ENCODE results near the gene OR5AS1.
"Not testable (repeated sequence)": the region's sequence is repeated elsewhere in the genome, so short reads cannot be mapped to it uniquely, and the experiment has no call there.

Gene OR5AS1

DNA sequence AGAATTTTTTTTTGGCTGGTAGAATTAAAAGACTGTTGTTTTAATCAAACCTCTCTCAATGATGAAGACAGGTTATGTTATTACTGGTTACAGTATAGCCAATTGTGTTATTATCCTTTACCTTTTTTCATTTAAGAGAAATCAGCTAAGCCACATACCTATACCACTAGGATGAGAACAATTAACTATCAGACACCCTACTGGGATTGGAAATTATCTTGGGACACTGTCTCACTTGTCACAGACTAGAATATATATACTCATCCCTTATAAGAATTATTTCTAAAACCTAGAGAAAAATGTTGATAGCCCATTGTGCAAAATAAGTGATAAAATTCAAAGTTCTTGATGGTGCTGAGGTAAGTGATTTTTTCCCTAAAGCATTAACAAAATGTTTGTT is at the start of gene OR5AS1:
Gene OR5AS1, plus strand, starts transcription at position 301 of the 400 bp plus-strand sequence. CDS start 2,765 bp downstream, outside the sequence.
- no peak for DNase-seq

DNA sequence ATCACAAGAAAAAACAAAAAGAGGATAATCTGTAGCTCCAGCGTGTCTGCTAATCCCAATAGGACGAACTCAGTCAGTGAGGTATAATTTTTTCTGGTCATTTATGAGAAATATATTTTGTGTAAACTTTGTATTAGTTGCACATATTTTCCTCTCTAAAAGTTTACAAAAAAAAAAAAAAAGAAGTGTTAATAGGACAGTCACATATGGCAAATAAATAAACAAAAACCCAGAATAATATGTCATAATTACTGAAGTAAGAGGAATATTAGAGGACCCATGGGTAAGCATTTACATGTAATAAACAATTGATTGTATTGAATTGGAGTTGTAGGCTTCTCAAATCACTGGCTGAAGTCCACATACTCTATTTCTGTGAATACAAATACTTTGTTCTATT is 32.9 kb upstream of the OR5AS1 start, which contains the start of gene OR5F1:
Gene OR5F1, minus strand, starts transcription at position 101 of the 400 bp plus-strand sequence. Its CDS starts 0 bp downstream, at position 101.
- DNase-seq = no peak

DNA sequence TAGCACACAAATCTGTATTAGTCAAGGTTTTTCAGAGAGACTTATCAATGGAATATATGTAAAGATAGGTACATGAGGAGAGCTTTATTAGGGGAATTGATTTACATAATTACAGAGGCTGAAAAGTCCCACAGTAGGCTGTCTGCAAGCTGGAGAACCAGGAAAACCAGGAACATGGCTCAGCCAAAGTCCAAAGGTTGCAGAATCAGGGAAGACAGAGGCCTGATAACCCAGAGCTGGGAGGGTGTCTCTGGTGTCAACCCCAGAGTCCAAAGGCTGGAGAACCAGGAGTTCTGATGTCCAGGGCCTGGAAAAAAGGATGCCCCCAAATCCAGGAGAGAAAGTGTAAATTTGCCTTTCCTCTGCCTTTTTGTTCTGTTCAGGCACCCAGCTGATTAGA is 16.7 kb upstream of the OR5AS1 start:
- no peak for DNase-seq

DNA sequence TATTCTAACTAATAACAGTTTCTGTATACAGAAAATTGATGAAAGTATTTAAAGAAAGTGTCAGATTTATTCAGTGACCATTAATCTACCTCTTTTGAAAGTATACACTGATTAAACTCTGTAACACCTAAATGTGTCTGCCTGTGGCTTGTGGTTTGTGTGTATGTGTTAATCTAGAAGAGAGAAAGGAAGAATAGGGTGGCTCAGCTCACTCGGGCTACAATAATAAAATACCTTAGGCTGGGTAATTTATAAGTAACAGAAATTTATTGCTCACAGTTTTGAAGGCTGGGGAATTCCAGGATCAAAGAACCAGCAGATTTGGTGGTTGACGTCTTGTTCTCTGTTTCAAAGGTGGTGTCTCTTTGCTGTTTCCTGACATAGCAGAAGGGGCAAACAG is 13.6 kb upstream of the OR5AS1 start:
- no peak for DNase-seq

DNA sequence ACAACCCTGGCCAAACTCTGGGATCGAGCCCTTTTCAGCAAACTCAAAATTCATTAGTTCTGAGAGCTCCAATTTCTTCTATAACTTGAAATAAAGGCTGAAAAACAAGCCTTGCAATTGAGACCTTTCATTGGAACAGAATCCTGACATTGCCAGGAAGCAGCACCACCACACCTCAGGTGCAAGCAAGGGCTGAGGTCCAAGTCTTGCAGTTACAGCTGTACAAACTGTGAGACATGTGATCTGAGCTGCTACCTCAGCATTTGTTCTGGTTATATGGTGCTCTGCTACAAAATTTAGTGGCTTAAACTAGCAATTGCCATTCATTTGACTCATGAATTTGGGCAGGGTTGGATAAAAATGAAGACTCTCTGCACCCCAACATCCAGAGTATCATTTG is 18.1 kb downstream of the OR5AS1 start:
- DNase-seq = no peak

DNA sequence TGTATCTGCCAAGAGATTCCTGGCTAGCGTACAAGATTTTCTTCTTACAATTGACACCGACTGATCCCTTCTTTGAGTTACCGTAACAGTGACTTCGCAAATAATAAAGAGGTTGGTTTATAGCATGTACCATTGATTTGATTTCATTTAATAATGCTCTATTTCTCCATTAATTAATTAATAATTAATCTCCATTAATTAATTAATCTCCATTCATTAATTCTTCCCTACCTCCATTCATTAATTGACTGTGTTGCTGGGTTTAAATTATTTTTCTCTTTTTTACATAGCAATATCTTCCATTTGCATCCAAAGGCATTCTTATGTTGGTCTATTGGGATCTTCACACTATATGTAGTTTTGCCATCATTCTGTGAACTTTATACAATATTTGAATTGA is 21.0 kb downstream of the OR5AS1 start:
- no peak for DNase-seq

DNA sequence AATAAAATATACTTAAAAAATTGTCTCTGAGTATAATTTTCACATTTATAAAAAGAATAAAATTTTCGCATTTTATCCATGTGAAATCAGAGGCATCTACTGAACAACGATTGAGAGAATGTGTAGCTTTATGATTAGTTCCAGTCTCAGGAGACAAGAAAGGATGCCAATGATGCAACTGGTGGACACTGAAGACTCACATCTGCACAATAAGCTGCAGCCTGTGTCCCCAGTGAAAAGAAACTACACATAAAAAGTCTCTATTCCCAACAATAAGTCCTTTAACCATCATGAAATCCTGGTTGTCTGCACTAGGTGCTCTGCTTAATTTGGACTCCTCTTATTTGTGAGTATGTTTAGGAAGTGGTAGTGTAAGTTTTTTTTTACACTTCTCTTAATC is 22.0 kb downstream of the OR5AS1 start:
- DNase-seq = no peak

DNA sequence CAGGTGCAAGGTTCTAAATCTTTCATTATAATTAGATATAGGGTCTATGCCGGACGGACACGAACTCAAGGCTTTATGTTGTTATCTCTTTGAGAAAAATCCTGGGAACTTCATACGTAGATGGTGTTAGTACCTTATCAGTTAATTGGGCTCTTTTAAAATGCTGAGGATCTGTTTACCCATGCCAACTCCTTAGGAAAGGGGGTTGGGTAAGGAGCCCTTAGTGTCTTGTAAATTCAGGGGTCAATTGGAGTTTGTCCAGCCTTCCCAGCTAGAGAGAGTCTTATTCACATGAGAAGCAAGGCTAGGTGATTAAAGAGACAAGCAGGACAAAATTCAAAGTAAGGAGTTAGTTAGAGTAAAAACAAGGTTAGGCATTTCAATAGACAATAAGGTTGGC is 28.9 kb downstream of the OR5AS1 start:
- DNase-seq = not testable (repeated sequence)

DNA sequence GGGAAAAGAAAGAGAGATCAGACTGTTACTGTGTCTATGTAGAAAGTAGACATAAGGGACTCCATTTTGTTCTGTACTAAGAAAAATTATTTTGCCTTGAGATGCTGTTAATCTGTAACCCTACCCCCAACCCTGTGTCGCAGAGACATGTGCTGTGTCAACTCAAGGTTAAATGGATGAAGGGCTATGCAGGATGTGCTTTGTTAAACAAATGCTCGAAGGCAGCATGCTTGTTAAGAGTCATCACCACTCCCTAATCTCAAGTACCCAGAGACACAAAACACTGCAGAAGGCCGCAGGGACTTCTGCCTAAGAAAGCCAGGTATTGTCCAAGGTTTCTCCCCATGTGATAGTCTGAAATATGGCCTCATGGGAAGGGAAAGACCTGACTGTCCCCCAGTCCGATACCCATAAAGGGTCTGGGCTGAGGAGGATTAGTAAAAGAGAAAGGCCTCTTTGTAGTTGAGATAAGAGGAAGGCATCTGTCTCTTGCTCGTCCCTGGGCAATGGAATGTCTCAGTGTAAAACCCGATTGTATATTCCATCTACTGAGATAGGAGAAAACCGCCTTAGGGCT is 30.3 kb downstream of the OR5AS1 start:
- DNase-seq = not testable (repeated sequence)

DNA sequence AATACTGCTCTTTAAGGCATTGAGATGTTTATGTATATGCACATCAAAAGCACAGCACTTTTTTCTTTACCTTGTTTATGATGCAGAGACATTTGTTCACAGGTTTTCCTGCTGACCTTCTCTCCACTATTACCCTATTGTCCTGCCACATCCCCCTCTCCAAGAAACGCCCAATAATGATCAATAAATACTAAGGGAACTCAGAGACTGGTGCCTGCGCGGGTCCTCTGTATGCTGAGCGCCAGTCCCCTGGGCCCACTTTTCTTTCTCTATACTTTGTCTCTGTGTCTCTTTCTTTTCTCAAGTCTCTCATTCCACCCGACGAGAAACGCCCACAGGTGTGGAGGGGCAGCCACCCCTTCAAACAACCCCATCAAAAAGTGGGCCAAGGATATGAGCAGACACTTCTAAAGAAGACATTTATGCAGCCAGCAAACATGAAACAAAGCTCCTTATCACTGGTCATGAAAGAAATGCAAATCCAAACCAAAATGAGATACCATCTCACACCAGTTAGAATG is 30.9 kb downstream of the OR5AS1 start:
- not testable (repeated sequence) for DNase-seq

DNA sequence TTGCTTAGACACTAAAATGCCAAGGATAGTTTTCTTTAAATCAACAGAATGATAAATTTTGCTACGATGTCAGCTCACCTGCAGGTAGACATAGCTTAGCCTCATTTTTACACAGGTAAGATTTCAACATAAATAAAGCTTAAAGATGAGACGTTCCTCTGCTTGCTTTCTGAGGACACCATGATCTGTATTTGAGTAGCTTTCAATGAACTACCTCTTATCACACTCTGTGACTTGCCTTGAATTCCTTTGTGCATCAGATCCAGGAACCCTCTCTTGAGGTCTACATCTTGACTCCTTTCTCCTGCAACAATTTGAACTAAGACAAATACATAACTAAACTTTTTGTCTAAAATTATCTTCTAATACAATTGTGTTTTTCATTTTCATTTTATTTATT is 39.5 kb downstream of the OR5AS1 start:
- no peak for DNase-seq

Measured in NCI-H1694 treated with DMSO at 0.1 percent for 48 hours (cell line).